ENCODE measurements around the gene GP5. TPM values are rescaled to one million over a fixed set of nuclear protein-coding genes. Genes with fewer than 3 reads are reported as not detected.

Gene GP5
- total RNA-seq, 4 donors from 2014 or later = not detected

DNA sequence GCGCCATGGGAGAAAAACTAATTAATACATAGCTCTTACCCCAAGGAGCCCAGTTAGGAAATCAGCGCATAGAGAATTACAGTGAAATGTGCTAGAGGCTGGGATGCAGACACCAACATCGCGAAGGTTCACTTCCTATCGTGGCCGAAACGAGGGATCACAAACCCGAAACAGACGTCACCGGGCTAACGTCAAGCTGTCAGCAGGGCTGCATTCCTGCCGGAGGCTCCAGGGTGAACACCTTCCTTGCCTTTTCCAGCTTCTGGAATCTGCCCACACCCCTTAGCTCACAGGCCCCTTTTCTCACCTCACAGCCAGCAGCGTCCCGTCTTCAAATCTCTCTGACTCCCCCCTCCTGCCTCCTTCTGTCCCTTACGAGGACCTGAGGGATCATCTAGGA lies 13.0 kb downstream of the GP5 start:
- no peaks in the 10 kb centered on the region for H3K36me3 ChIP-seq
- H3K9me3 ChIP-seq = peaks cover 0 to 5% of the 10 kb centered on the region in 2 donors
- no peaks in the 10 kb centered on the region for H3K27me3 ChIP-seq
- no peak for DNase-seq
- no peak overlapping the region for H3K27ac ChIP-seq
- intact Hi-C loops (cut with DNase I; ENCODE audit: low total_unique reads) = no loop called here
- H3K4me1 ChIP-seq = no peaks in the 10 kb centered on the region
- TF ChIP-seq, protein P1, sequence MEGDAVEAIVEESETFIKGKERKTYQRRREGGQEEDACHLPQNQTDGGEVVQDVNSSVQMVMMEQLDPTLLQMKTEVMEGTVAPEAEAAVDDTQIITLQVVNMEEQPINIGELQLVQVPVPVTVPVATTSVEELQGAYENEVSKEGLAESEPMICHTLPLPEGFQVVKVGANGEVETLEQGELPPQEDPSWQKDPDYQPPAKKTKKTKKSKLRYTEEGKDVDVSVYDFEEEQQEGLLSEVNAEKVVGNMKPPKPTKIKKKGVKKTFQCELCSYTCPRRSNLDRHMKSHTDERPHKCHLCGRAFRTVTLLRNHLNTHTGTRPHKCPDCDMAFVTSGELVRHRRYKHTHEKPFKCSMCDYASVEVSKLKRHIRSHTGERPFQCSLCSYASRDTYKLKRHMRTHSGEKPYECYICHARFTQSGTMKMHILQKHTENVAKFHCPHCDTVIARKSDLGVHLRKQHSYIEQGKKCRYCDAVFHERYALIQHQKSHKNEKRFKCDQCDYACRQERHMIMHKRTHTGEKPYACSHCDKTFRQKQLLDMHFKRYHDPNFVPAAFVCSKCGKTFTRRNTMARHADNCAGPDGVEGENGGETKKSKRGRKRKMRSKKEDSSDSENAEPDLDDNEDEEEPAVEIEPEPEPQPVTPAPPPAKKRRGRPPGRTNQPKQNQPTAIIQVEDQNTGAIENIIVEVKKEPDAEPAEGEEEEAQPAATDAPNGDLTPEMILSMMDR (IDR thresholded peaks at IDR 0.05) = no peak
- TF ChIP-seq EP300 (IDR thresholded peaks at IDR 0.05; ENCODE audit: low read depth) (no peak), POLR2AphosphoS5 (IDR thresholded peaks at IDR 0.05) (no peak), POLR2A (IDR thresholded peaks at IDR 0.05) (no peak)
- no peak overlapping the region for H3K4me3 ChIP-seq
- in situ Hi-C loops (cut with MboI; ENCODE audit: low pct_ligation_motif_present in 1 of 4, low pct_unique_long_range_greater_than_20kb in 1 of 4, low sequenced_read_pairs in 3 of 4) = no loop called here
- 87 to 91% methylated on average over 14 to 15 of the region's 15 CpGs for WGBS, 2 donors (ENCODE audit: low coverage in 1 of 2)

DNA sequence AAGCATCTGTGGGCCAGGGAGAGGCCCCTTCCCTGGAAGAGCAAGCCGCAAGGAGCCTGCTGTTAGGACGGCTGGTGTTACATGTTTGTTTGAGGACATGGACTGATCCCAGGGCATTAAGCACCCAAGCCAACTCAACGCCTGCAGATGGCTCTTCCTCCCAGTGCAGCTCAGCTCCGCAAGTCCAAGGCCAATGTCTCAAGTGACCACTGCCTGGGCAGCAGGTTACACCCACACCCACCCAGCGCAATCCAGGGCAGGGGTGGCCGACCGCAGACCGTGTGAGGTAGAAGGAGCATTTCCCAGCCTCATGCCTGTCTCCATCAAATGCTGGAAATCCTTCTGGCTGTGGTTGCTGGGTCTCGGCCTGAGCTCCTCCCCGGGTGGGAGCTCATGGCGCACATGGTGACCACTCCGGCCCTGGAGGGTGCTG lies 14.5 kb downstream of the GP5 start:
- WGBS, 2 donors (ENCODE audit: low coverage in 1 of 2) = 87 to 89% methylated on average over 6 to 12 of the region's 12 CpGs
- intact Hi-C loops (cut with DNase I; ENCODE audit: low total_unique reads) (no loop called here), in situ Hi-C loops (cut with MboI; ENCODE audit: low pct_ligation_motif_present in 1 of 4, low pct_unique_long_range_greater_than_20kb in 1 of 4, low sequenced_read_pairs in 3 of 4) (no loop called here)
- TF ChIP-seq, protein P1 (IDR thresholded peaks at IDR 0.05) = no peak
- TF ChIP-seq POLR2AphosphoS5 (IDR thresholded peaks at IDR 0.05) (no peak), EP300 (IDR thresholded peaks at IDR 0.05; ENCODE audit: low read depth) (no peak), POLR2A (IDR thresholded peaks at IDR 0.05) (no peak)
- Histone ChIP-seq H3K27me3 (no peaks in the 10 kb centered on the region), H3K4me1 (no peaks in the 10 kb centered on the region), H3K9me3 (no peaks in the 10 kb centered on the region), H3K4me3 (no peak overlapping the region), H3K27ac (no peak overlapping the region), H3K36me3 (no peaks in the 10 kb centered on the region)
- DNase-seq = no peak

DNA sequence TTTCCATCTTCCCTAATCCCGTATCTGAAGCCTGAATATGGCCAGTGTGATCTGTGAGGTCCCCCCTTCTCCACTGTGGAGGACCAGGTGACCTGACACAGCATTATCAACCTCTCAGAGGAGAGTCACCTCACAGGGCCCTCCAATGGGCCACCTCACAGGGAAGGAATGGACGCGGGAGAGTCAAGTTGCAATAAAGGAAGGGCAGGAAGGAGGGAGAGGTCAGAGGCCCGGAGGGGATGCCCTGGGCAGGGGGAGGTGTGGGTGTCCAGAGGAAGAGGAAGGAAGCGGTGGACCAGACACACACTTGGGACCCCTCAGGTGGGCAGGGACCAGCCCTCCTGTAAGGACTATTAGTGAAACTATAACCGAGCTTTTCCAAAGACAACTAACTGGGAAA lies 14.9 kb downstream of the GP5 start:
- no peak for DNase-seq
- TF ChIP-seq EP300 (IDR thresholded peaks at IDR 0.05; ENCODE audit: low read depth) (no peak), POLR2A (IDR thresholded peaks at IDR 0.05) (no peak), POLR2AphosphoS5 (IDR thresholded peaks at IDR 0.05) (no peak)
- TF ChIP-seq, protein P1 (IDR thresholded peaks at IDR 0.05) = no peak
- intact Hi-C loops (cut with DNase I; ENCODE audit: low total_unique reads) = no loop called here
- no peak overlapping the region for H3K27ac ChIP-seq
- no peak overlapping the region for H3K4me3 ChIP-seq
- no peaks in the 10 kb centered on the region for H3K27me3 ChIP-seq
- no peaks in the 10 kb centered on the region for H3K9me3 ChIP-seq
- in situ Hi-C loops (cut with MboI; ENCODE audit: low pct_ligation_motif_present in 1 of 4, low pct_unique_long_range_greater_than_20kb in 1 of 4, low sequenced_read_pairs in 3 of 4) = no loop called here
- 74 to 80% methylated on average over 6 of the region's 6 CpGs for WGBS, 2 donors (ENCODE audit: low coverage in 1 of 2)
- no peaks in the 10 kb centered on the region for H3K4me1 ChIP-seq
- H3K36me3 ChIP-seq = no peaks in the 10 kb centered on the region

DNA sequence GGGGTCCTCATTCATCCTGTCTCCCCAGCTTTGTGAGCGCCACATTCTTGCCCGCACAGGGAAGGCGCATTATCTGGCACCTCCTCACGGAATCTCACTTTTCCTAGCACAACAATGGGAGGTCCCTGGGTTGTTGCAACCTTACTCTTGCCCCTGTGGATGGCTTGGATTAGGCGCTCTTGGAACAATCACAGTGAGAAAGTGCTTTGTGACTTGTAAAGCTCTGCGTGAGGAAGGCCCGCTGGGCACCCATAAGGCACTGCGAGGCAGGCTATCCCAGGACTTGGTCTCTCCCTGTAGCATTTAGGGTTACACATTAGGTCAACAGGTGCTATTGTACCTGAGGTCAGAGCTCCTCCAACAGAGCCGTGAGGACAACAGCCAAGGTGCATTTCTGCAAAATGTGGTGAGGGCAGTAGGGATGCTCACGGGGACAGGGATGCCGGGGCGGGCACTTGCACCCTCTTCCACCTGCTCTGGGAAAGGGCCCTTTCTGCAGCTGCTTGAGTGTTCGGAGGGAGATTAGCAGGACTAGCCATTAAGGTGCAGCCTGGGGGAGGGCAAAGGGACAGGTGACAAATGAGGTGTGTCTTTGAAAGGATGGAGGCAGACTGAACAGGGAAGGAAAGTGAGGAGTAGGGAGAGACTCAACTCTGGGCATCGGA lies 15.7 kb downstream of the GP5 start:
- TF ChIP-seq EP300 (IDR thresholded peaks at IDR 0.05; ENCODE audit: low read depth) = no peak
- no peak for TF ChIP-seq POLR2A (IDR thresholded peaks at IDR 0.05)
- TF ChIP-seq POLR2AphosphoS5 (IDR thresholded peaks at IDR 0.05) = no peak
- Histone ChIP-seq H3K36me3 (no peaks in the 10 kb centered on the region), H3K27ac (no peak overlapping the region), H3K4me3 (no peak overlapping the region), H3K9me3 (no peaks in the 10 kb centered on the region), H3K27me3 (no peaks in the 10 kb centered on the region), H3K4me1 (no peaks in the 10 kb centered on the region)
- 81 to 93% methylated on average over 5 to 14 of the region's 14 CpGs for WGBS, 2 donors (ENCODE audit: low coverage in 1 of 2)
- in situ Hi-C loops (cut with MboI; ENCODE audit: low pct_ligation_motif_present in 1 of 4, low pct_unique_long_range_greater_than_20kb in 1 of 4, low sequenced_read_pairs in 3 of 4) = no loop called here
- no peak for DNase-seq
- intact Hi-C loops (cut with DNase I; ENCODE audit: low total_unique reads) = no loop called here

GRCh38 chr3:194382892-194383223 lies 16.2 kb downstream of the GP5 start:
- Histone ChIP-seq H3K4me1 (no peaks in the 10 kb centered on the region), H3K4me3 (no peak overlapping the region), H3K27ac (no peak overlapping the region), H3K27me3 (no peaks in the 10 kb centered on the region), H3K9me3 (no peaks in the 10 kb centered on the region), H3K36me3 (no peaks in the 10 kb centered on the region)
- in situ Hi-C loops (cut with MboI; ENCODE audit: low pct_ligation_motif_present in 1 of 4, low pct_unique_long_range_greater_than_20kb in 1 of 4, low sequenced_read_pairs in 3 of 4) = no loop called here
- 85% methylated on average over 9 of the region's 9 CpGs; no CpG with 5 or more reads in 1 of the 2 donors for WGBS, 2 donors (ENCODE audit: low coverage in 1 of 2)
- TF ChIP-seq EP300 (IDR thresholded peaks at IDR 0.05; ENCODE audit: low read depth) (no peak), POLR2AphosphoS5 (IDR thresholded peaks at IDR 0.05) (no peak), POLR2A (IDR thresholded peaks at IDR 0.05) (no peak)
- TF ChIP-seq, protein P1 (IDR thresholded peaks at IDR 0.05) = no peak
- no peak for DNase-seq
- intact Hi-C loops (cut with DNase I; ENCODE audit: low total_unique reads) = no loop called here
